ENCODE measurements around the gene MGST1. TPM values are rescaled to one million over a fixed set of nuclear protein-coding genes. Genes with fewer than 3 reads are reported as not detected.

MGST1 gene
- total RNA-seq, 2 experiments from 2014 or later: 0.38 TPM; not detected in 1

- CTCF ChIA-PET: no interaction called here
- no peak overlapping the region for H3K27ac Mint-ChIP-seq
- H3K4me1 Mint-ChIP-seq: no peaks in the 10 kb centered on the region
- no peak for DNase-seq
- H3K4me3 Mint-ChIP-seq: no peak overlapping the region
- H3K9me3 Mint-ChIP-seq: peaks cover 13% of the 10 kb centered on the region
- POLR2A ChIA-PET: no interaction called here
- no peaks in the 10 kb centered on the region for H3K27me3 Mint-ChIP-seq
- no peaks in the 10 kb centered on the region for H3K36me3 Mint-ChIP-seq (ENCODE audit: low read depth)
Measured at GRCh38 chr12:16330560-16330959, 16.9 kb upstream of the MGST1 start.

DNA sequence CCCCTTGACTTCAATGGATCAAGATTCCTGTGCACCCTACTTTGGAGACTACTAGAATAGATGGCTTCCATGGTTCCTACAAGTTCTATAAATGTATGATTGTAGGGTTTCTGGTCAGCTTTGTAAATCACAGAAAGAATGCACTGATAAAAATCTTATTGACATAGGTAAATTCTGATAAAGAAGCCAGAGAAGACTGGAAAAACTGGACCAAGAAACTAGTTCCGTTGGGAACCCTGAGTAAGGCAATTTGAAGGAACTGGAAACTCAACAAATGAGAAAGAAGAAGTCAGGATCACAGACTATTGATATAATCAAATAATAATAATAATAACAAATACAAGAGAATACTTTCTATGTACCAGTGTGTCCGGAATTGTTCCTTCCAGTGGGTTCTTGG is 15.4 kb upstream of the MGST1 start:
- CTCF ChIA-PET: no interaction called here
- Mint-ChIP-seq H3K27me3 (no peaks in the 10 kb centered on the region), H3K9me3 (peaks cover 8% of the 10 kb centered on the region), H3K27ac (no peak overlapping the region), H3K36me3 (ENCODE audit: low read depth) (no peaks in the 10 kb centered on the region), H3K4me1 (no peaks in the 10 kb centered on the region), H3K4me3 (no peak overlapping the region)
- no peak for DNase-seq
- POLR2A ChIA-PET: no interaction called here

GRCh38 chr12:16335838-16336237 is 11.6 kb upstream of the MGST1 start:
- H3K4me1 Mint-ChIP-seq: no peaks in the 10 kb centered on the region
- peaks cover 4% of the 10 kb centered on the region for H3K9me3 Mint-ChIP-seq
- H3K4me3 Mint-ChIP-seq: no peak overlapping the region
- no peaks in the 10 kb centered on the region for H3K36me3 Mint-ChIP-seq (ENCODE audit: low read depth)
- no peak overlapping the region for H3K27ac Mint-ChIP-seq
- no peaks in the 10 kb centered on the region for H3K27me3 Mint-ChIP-seq
- DNase-seq: no peak
- ChIA-PET CTCF (no interaction called here), POLR2A (no interaction called here)

DNA sequence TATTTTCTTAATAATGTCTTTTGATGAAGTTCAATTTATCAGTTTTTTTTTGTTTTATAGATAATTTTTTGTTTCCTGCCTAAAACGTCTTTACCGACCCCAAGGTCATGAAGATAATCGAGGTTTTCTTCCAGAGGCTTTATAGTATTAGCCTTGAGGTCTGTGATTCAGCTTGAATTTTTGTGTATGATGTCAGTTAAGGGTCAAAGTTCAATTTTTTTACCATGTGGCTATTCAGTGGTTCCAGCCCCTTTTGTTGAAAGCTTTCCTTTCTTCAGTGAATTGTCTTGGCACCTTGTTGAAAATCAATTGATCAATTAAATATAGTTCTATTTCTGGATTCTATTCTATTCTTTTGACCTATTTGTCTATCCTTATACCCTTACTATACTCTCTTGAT is 3.2 kb upstream of the MGST1 start:
- H3K4me1 Mint-ChIP-seq: no peaks in the 10 kb centered on the region
- POLR2A ChIA-PET: no interaction called here
- no peak overlapping the region for H3K27ac Mint-ChIP-seq

GRCh38 chr12:16345105-16345504 is 2.3 kb upstream of the MGST1 start:
- Mint-ChIP-seq H3K27me3 (no peaks in the 10 kb centered on the region), H3K36me3 (ENCODE audit: low read depth) (no peaks in the 10 kb centered on the region), H3K9me3 (peaks cover 3% of the 10 kb centered on the region), H3K27ac (no peak overlapping the region), H3K4me3 (no peak overlapping the region), H3K4me1 (no peaks in the 10 kb centered on the region)
- no peak for DNase-seq
- CTCF ChIA-PET: no interaction called here
- POLR2A ChIA-PET: no interaction called here

More for the DNA sequence above, 3.2 kb upstream of the MGST1 start:
- no peak for DNase-seq
- H3K27me3 Mint-ChIP-seq: no peaks in the 10 kb centered on the region
- peaks cover 3% of the 10 kb centered on the region for H3K9me3 Mint-ChIP-seq
- no peaks in the 10 kb centered on the region for H3K36me3 Mint-ChIP-seq (ENCODE audit: low read depth)
- CTCF ChIA-PET: no interaction called here
- H3K4me3 Mint-ChIP-seq: no peak overlapping the region

DNA sequence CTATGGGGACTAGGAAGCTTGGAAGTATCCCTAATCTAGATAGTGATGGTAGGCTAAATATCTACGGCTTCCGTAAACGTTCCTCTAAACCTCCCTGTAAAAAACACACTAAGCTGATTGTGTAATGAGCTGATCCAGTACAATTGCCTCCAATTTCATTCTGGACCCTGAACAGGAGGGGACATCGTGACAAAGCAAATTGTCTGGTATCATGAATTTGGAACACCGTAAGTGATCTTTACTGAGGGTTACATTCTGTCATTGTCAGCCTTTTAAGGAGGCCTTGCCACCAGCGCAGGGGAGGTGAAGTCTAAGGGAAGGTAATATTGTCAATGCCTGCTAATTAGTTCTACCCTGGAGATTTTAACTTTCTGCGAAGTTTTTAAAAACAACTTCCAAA is 487 bp upstream of the MGST1 start:
- H3K27ac Mint-ChIP-seq: no peak overlapping the region
- H3K36me3 Mint-ChIP-seq (ENCODE audit: low read depth): no peaks in the 10 kb centered on the region
- H3K4me3 Mint-ChIP-seq: no peak overlapping the region
- H3K9me3 Mint-ChIP-seq: peaks cover 2% of the 10 kb centered on the region
- DNase-seq: no peak
- POLR2A ChIA-PET: no interaction called here
- H3K4me1 Mint-ChIP-seq: no peaks in the 10 kb centered on the region
- CTCF ChIA-PET: no interaction called here
- no peaks in the 10 kb centered on the region for H3K27me3 Mint-ChIP-seq

DNA sequence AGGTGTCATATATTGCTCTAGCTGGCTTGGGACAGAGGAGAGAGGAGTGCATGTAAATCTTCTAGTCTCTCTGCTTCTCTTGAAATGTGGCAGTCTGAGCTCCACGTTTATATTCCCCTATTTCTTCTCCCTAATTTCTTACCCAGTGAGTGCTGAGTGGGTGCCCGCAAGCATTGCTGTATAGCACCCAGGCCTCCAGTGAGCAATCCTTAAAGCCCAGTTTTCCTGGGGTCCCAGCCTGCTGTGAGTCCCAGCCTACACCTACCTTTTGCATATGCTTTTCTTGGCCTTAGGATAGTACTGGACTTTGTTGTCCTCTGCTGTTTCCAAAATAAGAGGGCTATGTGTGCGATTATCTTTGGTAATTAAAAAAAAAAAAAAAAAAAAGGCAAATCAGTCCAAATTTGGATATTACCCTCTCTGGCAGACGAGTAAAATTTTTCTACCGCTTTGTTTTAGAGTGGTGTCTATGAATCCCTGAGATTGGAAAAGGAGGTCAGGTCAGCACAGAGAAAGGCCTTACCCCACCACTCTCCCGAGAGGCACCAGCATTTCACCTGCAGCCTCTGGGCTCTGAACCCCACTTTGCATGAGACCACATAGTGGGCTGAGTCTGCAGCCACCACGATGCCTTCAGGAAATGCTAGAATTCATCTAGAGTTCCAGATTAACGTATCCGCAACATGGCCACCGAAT is 1.1 kb downstream of the MGST1 start:
- ChIA-PET POLR2A (no interaction called here), CTCF (no interaction called here)
- Mint-ChIP-seq H3K9me3 (peaks cover 2% of the 10 kb centered on the region), H3K27me3 (no peaks in the 10 kb centered on the region), H3K4me3 (no peak overlapping the region), H3K36me3 (ENCODE audit: low read depth) (no peaks in the 10 kb centered on the region), H3K4me1 (no peaks in the 10 kb centered on the region), H3K27ac (no peak overlapping the region)
- DNase-seq: no peak

GRCh38 chr12:16349131-16349460 is 1.7 kb downstream of the MGST1 start:
- Mint-ChIP-seq H3K4me3 (no peak overlapping the region), H3K27ac (no peak overlapping the region), H3K4me1 (no peaks in the 10 kb centered on the region), H3K9me3 (peaks cover 2% of the 10 kb centered on the region), H3K36me3 (ENCODE audit: low read depth) (no peaks in the 10 kb centered on the region), H3K27me3 (no peaks in the 10 kb centered on the region)
- no peak for DNase-seq
- ChIA-PET CTCF (no interaction called here), POLR2A (no interaction called here)

DNA sequence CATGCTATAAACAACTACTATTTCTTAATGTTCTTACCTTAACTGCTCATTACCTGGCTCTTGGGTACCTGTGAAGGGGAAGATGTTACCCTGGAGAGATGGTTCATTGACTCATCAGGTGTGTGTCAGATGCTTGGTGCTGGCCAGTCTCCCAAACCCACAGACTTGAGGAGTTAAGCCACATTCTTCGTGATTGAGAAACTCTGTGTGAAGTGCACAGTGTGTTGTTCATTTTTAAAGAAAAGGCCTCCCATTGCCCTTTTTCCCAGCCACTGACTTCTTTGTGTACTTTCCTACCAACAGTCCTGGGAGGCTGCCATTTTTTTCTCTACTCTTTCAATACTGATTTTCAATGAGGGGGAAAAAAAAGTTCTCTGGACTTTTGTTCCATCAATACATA is 3.2 kb downstream of the MGST1 start:
- DNase-seq: no peak
- CTCF ChIA-PET: no interaction called here
- Mint-ChIP-seq H3K4me3 (no peak overlapping the region), H3K36me3 (ENCODE audit: low read depth) (no peaks in the 10 kb centered on the region), H3K4me1 (no peaks in the 10 kb centered on the region), H3K27ac (no peak overlapping the region), H3K9me3 (peaks cover 2% of the 10 kb centered on the region), H3K27me3 (no peaks in the 10 kb centered on the region)
- POLR2A ChIA-PET: no interaction called here

GRCh38 chr12:16352481-16352880 is 5.0 kb downstream of the MGST1 start:
- no peak for DNase-seq
- no peak overlapping the region for H3K27ac Mint-ChIP-seq
- H3K4me1 Mint-ChIP-seq: no peaks in the 10 kb centered on the region
- CTCF ChIA-PET: no interaction called here
- POLR2A ChIA-PET: no interaction called here
- H3K36me3 Mint-ChIP-seq (ENCODE audit: low read depth): no peaks in the 10 kb centered on the region
- no peak overlapping the region for H3K4me3 Mint-ChIP-seq
- no peaks in the 10 kb centered on the region for H3K27me3 Mint-ChIP-seq
- H3K9me3 Mint-ChIP-seq: peaks cover 2% of the 10 kb centered on the region

- no peaks in the 10 kb centered on the region for H3K27me3 Mint-ChIP-seq
- DNase-seq: no peak
- no peaks in the 10 kb centered on the region for H3K4me1 Mint-ChIP-seq
- ChIA-PET POLR2A (no interaction called here), CTCF (no interaction called here)
- H3K9me3 Mint-ChIP-seq: peaks cover 6% of the 10 kb centered on the region
- H3K36me3 Mint-ChIP-seq (ENCODE audit: low read depth): no peaks in the 10 kb centered on the region
- H3K4me3 Mint-ChIP-seq: no peak overlapping the region
- H3K27ac Mint-ChIP-seq: no peak overlapping the region
Measured at GRCh38 chr12:16358878-16359277, 11.4 kb downstream of the MGST1 start.

DNA sequence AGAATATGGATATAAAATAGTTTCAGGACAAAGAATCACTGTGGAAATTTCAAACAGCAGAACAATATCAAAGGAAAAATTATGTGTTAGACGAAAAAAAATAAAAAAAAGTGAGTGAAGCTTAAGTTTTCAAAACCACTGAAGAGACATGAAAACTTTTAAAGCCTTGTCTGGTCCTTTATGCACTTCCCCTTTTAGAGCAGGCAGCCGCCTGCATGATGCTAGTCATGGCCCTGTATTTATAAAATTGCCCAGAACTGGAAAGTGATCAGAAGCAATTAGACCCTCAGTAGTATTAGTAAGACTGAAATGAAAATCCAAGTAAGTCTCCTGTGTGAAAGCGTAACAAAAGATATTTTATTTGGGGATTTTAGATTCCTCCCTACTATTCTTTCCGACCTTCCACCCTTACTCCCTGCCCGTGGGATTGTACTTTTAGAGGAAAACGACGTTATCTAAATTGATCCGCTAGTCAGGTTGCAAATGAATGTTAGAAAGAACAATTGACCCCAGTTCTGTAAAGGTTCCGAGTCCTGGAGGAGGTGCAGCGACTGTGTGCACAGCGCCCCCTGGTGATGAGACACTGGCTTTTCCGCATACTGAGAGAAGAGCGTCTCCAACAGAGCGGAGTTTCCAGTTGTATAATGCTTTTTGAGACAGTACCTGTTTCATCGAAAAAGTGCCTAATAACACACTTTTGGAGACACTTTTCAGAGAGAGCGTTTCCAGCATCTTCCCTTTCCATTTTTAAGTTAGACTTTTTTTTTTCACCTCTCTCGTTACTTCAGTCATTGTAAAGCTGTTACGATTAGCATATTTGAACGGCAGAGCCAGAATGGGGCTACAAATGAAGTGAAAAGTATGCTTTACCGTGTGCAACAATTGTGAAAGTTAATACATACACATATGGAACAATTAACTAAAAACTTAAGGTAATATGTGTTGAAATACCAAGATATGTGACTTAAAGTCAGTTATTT is 12.4 kb downstream of the MGST1 start:
- Mint-ChIP-seq H3K9me3 (peaks cover 6% of the 10 kb centered on the region), H3K27me3 (no peaks in the 10 kb centered on the region), H3K36me3 (ENCODE audit: low read depth) (no peaks in the 10 kb centered on the region), H3K27ac (no peak overlapping the region), H3K4me3 (no peak overlapping the region), H3K4me1 (no peaks in the 10 kb centered on the region)
- POLR2A ChIA-PET: no interaction called here
- CTCF ChIA-PET: no interaction called here
- no peak for DNase-seq

GRCh38 chr12:16361142-16361783 is 13.8 kb downstream of the MGST1 start:
- ChIA-PET POLR2A (no interaction called here), CTCF (no interaction called here)
- H3K27me3 Mint-ChIP-seq: no peaks in the 10 kb centered on the region
- H3K4me3 Mint-ChIP-seq: no peak overlapping the region
- no peak overlapping the region for H3K27ac Mint-ChIP-seq
- no peaks in the 10 kb centered on the region for H3K36me3 Mint-ChIP-seq (ENCODE audit: low read depth)
- no peaks in the 10 kb centered on the region for H3K4me1 Mint-ChIP-seq
- H3K9me3 Mint-ChIP-seq: peaks cover 6% of the 10 kb centered on the region
- DNase-seq: no peak

GRCh38 chr12:16362550-16362949 is 15.1 kb downstream of the MGST1 start:
- ChIA-PET POLR2A (no interaction called here), CTCF (no interaction called here)
- no peak overlapping the region for H3K27ac Mint-ChIP-seq
- no peak overlapping the region for H3K4me3 Mint-ChIP-seq
- H3K27me3 Mint-ChIP-seq: no peaks in the 10 kb centered on the region
- no peaks in the 10 kb centered on the region for H3K4me1 Mint-ChIP-seq
- no peaks in the 10 kb centered on the region for H3K36me3 Mint-ChIP-seq (ENCODE audit: low read depth)
- DNase-seq: no peak
- peaks cover 6% of the 10 kb centered on the region for H3K9me3 Mint-ChIP-seq
